Gastroesophageal sphincter (tissue), 4 donors: Measurements from ENCODE around the gene WDR33. TPM values are rescaled to one million over a fixed set of nuclear protein-coding genes. Genes with fewer than 3 reads are reported as not detected.

ENCODE experiments used
- ATAC-seq: fragments of 150-250 bp; one replicate; pipeline ENCODE4 v1.9.1; 2016; ENCODE audit warnings: mild to moderate bottlenecking, moderate library complexity
- H3K27ac ChIP-seq, 4 donors: fragments of 200-600 bp; sonication (generic) in 3 of 4; 1 replicate in 3 of 4; 2 replicates in 1 of 4; pipeline ENCODE4 v1.5.1; 2016 to 2019
- H3K27me3 ChIP-seq: fragments of 200-600 bp; sonication (generic); one replicate; pipeline ENCODE4 v1.5.1; 2019
- H3K36me3 ChIP-seq, 2 donors: fragments of 200-600 bp; sonication (generic); one replicate each; pipeline ENCODE4 v1.5.1; 2019; ENCODE audit warnings: control low read depth in 1 of 2
- H3K4me1 ChIP-seq, 3 donors: fragments of 200-600 bp; sonication (generic); 1 replicate in 2 of 3; 2 replicates in 1 of 3; pipeline ENCODE4 v1.5.1; 2016 to 2019; ENCODE audit warnings: control low read depth in 2 of 3
- H3K4me3 ChIP-seq, 2 donors: fragments of 200-600 bp; sonication (generic); one replicate each; pipeline ENCODE4 v1.5.1; 2019; ENCODE audit warnings: mild to moderate bottlenecking in 1 of 2, moderate library complexity in 1 of 2
- H3K9me3 ChIP-seq, 3 donors: fragments of 200-600 bp; sonication (generic); one replicate each; pipeline ENCODE4 v1.5.1; 2017 to 2019; ENCODE audit warnings: control low read depth in 2 of 3
- EP300 ChIP-seq: sonication (generic); formaldehyde crosslinking; IDR thresholded peaks from one replicate; pipeline ENCODE4 v1.6.1; 2017; ENCODE audit warnings: antibody characterized with exemption, mild to moderate bottlenecking
- POLR2A ChIP-seq, 2 donors: fragments of 450-650 bp; IDR thresholded peaks; one replicate each; pipeline ENCODE4 v1.6.1; 2017; ENCODE audit warnings: antibody characterized with exemption in 2 of 2, mild to moderate bottlenecking in 2 of 2, moderate library complexity in 1 of 2
- POLR2AphosphoS5 ChIP-seq: sonication (generic); formaldehyde crosslinking; IDR thresholded peaks from one replicate; pipeline ENCODE4 v1.6.1; 2017; ENCODE audit warnings: antibody characterized with exemption
- WGBS, 2 donors: methylation state at CpG; one replicate each; pipeline ENCODE4 v1.1.5; 2018; ENCODE audit warnings: low coverage in 1 of 2; 5-methylcytosine and 5-hydroxymethylcytosine counted together
- total RNA-seq, 4 donors: library from RNA; depleted of rRNA; stranded (reverse); fragments of >200 nt; gene quantifications; one replicate each; pipeline ENCODE4 v1.1.0, GENCODE V29; 2016
- TF ChIP-seq, protein P1 (sequence below), 4 experiments: fragments of 200-600 bp in 2 of 4; fragments of 450-650 bp in 2 of 4; sonication (generic) in 1 of 4; IDR thresholded peaks; one replicate each; pipeline ENCODE4 v1.5.1; 2017 to 2019; ENCODE audit warnings: antibody characterized with exemption in 4 of 4, mild to moderate bottlenecking in 2 of 4, moderate library complexity in 2 of 4

Gene WDR33
- total RNA-seq, 4 donors from 2014 or later = 34.9 to 64.6 (median 43.2) TPM

DNA sequence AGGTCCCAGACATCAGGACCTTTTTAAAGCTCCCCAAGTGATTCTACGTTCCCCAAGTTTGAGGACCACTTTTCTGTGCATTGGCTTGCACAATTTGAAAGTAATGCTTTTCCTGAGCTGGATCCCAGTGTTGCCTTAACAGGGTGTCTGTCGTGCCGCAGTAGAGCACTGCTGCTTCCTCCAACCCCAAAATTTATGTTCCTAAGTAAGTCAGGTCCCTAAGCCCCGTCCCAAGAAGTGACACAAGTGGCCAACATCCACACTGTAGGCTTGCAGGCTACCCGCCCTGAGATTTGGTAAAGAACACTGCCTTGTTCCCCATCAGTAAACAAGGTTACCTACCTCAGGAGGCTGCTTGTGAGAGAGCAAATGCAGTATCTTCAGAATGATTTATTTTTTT is 107.7 kb downstream of the WDR33 start:
- TF ChIP-seq POLR2AphosphoS5 = no peak
- TF ChIP-seq EP300 = no peak
- no peak for TF ChIP-seq POLR2A (IDR thresholded peaks at IDR 0.05)
- TF ChIP-seq, protein P1, sequence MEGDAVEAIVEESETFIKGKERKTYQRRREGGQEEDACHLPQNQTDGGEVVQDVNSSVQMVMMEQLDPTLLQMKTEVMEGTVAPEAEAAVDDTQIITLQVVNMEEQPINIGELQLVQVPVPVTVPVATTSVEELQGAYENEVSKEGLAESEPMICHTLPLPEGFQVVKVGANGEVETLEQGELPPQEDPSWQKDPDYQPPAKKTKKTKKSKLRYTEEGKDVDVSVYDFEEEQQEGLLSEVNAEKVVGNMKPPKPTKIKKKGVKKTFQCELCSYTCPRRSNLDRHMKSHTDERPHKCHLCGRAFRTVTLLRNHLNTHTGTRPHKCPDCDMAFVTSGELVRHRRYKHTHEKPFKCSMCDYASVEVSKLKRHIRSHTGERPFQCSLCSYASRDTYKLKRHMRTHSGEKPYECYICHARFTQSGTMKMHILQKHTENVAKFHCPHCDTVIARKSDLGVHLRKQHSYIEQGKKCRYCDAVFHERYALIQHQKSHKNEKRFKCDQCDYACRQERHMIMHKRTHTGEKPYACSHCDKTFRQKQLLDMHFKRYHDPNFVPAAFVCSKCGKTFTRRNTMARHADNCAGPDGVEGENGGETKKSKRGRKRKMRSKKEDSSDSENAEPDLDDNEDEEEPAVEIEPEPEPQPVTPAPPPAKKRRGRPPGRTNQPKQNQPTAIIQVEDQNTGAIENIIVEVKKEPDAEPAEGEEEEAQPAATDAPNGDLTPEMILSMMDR (IDR thresholded peaks at IDR 0.05) = no peak
- Histone ChIP-seq H3K36me3 (peaks cover 0 to 29% of the 10 kb centered on the region in 2 donors), H3K9me3 (no peaks in the 10 kb centered on the region), H3K27ac (no peak overlapping the region), H3K4me3 (no peak overlapping the region), H3K4me1 (peaks cover 0 to 46% (median 10%) of the 10 kb centered on the region in 3 donors), H3K27me3 (no peaks in the 10 kb centered on the region)
- ATAC-seq = no peak
- WGBS, 2 donors = 100% methylated on average over 1 of the region's 5 CpGs

DNA sequence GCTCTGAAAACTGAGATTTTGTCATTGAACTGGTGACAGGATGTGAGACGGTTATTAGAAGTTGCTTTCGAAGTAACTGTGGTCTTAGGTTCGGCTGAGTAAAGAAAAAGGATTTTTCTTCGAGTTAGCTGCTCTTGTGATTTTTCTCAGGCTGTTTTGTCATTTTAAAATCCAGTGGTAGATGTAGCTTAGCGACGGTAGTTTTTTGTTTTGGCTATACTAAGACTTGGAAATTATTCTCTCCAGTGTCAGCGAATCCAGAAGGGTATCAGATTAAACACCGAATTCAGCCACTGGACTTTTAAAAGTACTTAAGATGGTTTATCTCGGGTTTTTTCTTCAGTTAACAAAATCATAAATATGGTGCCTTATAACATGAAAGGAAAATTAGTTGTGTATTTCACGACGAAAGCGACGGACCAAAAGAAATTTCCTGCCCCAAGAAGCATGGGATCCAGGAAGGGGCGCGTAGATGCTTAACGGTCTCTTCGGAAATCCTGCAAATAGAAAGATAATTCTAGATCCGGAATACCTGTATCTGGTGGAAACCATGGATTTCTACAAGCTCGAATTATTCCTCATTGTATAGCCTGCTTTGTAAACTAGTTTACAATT is 108.5 kb downstream of the WDR33 start:
- Histone ChIP-seq H3K9me3 (no peaks in the 10 kb centered on the region), H3K4me3 (peak overlapping the region; percentile 27 to 73), H3K27me3 (no peaks in the 10 kb centered on the region), H3K36me3 (peaks cover 0 to 21% of the 10 kb centered on the region in 2 donors), H3K27ac (peak overlapping the region; percentile 21 to 100 (median 97)), H3K4me1 (peaks cover 0 to 42% (median 10%) of the 10 kb centered on the region in 3 donors)
- WGBS, 2 donors = 43 to 46% methylated on average over 18 to 19 of the region's 19 CpGs
- no peak for ATAC-seq
- no peak for TF ChIP-seq POLR2A (IDR thresholded peaks at IDR 0.05)
- no peak for TF ChIP-seq POLR2AphosphoS5
- TF ChIP-seq, protein P1 (IDR thresholded peaks at IDR 0.05) = no peak

DNA sequence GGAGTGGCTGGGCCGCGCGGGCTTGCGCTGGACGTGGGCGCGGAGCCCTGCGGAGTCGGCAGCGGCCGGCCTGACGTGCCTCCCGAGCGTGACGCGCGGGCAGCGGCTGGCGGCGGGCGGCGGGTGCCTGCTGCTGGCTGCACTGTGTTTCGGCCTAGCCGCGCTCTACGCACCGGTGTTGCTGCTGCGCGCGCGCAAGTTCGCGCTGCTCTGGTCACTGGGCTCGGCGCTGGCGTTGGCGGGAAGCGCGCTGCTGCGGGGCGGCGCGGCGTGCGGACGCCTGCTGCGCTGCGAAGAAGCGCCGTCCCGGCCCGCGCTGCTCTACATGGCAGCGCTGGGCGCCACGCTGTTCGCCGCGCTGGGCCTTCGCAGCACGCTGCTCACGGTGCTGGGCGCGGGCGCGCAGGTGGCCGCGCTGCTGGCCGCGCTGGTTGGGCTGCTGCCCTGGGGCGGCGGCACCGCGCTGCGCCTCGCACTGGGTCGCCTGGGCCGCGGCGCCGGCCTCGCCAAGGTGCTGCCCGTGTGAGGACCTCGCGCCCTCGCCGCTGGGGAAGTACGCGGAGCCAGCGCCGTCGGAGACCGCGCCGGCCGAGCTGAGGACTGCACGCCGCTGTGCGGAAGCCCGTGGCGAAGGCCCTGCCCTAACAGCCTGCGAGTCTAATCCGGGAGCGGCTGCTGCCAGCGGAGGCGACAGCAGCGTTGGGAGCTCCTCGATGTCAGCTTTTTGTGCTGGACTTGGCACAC is 109.1 kb downstream of the WDR33 start:
- peak; percentile 82 for ATAC-seq
- Histone ChIP-seq H3K9me3 (no peaks in the 10 kb centered on the region), H3K27ac (peak overlapping the region; percentile 21 to 100 (median 97)), H3K4me3 (peak overlapping the region; percentile 27 to 73), H3K27me3 (no peaks in the 10 kb centered on the region), H3K4me1 (peaks cover 0 to 42% (median 10%) of the 10 kb centered on the region in 3 donors), H3K36me3 (peaks cover 0 to 14% of the 10 kb centered on the region in 2 donors)
- 0% methylated on average over 11 of the region's 108 CpGs; no CpG with 5 or more reads in 1 of the 2 donors for WGBS, 2 donors
- TF ChIP-seq POLR2A (IDR thresholded peaks at IDR 0.05) (peak; percentile 22 to 37), EP300 (no peak), POLR2AphosphoS5 (peak; percentile 64)
- TF ChIP-seq, protein P1 (IDR thresholded peaks at IDR 0.05) = peak in 3 of 4 experiments; percentile 35 to 66 (median 57)

DNA sequence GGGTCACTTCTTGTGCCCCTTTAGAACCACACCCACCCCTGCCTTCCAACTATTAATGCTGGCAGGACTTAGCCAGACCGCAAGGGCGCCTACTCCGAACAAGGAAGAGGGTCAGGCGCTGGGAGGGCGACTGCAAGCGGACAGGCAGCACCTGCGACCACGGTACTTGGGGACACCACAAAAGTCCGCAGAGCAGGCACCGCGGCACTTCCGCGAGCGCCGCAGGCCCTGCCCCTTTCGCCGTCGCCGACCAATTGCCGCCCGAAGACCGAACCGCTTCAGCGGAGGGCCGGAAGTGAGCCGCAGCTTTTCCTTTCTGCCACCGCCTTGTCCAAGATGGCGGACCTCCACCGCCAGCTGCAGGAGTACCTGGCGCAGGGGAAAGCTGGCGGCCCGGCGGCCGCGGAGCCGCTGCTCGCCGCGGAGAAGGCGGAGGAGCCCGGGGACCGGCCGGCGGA is 109.7 kb downstream of the WDR33 start, which contains the start of gene SFT2D3:
TSS of gene SFT2D3 (plus strand) at position 305 of the 458 bp plus-strand sequence. CDS start at position 337, 32 bp downstream.
- peak; percentile 91 for ATAC-seq
- H3K9me3 ChIP-seq = no peaks in the 10 kb centered on the region
- H3K4me3 ChIP-seq = peak within 1 kb of the TSS; percentile 27 to 73
- TF ChIP-seq POLR2AphosphoS5 (peak; percentile 70), POLR2A (IDR thresholded peaks at IDR 0.05) (peak; percentile 93 to 95), EP300 (no peak)
- TF ChIP-seq, protein P1 (IDR thresholded peaks at IDR 0.05) = no peak
- H3K27me3 ChIP-seq = no peaks in the 10 kb centered on the region
- H3K36me3 ChIP-seq = peaks cover 0 to 8% of the 10 kb centered on the region in 2 donors
- H3K4me1 ChIP-seq = peaks cover 0 to 42% (median 10%) of the 10 kb centered on the region in 3 donors
- peak within 1 kb of the TSS; percentile 21 to 100 (median 97) for H3K27ac ChIP-seq
- no CpG with 5 or more reads among the region's 44 CpGs for WGBS, 2 donors
